ENCODE results near the gene SLC35B2.

SLC35B2 gene

GRCh38 chr6:44219053-44219814, 38.1 kb downstream of the SLC35B2 start:
- Histone ChIP-seq H3K27ac (replicated peaks; ENCODE audit: low read length) (peak overlapping the region; percentile 90), H2AK5ac (ENCODE audit: low read depth, low read length) (no peak overlapping the region), H3K9ac (ENCODE audit: low read depth, low read length, poor library complexity) (peak overlapping the region; percentile 75), H3K14ac (ENCODE audit: low read length) (no peak overlapping the region), H2BK5ac (ENCODE audit: low read length) (peak overlapping the region; percentile 91), H3K79me1 (ENCODE audit: low read depth, low read length) (peaks cover 4% of the 10 kb centered on the region), H3K18ac (ENCODE audit: low read length) (peak overlapping the region; percentile 97), H3K36me3 (replicated peaks in 1 of 2; ENCODE audit: control insufficient read depth in 2 of 2, insufficient read depth in 2 of 2, low read length in 2 of 2) (no peaks in the 10 kb centered on the region), H3K27me3 (ENCODE audit: control insufficient read depth in 3 of 3, insufficient read depth in 3 of 3, low read depth in 1 of 3, low read length in 3 of 3) (no peaks in the 10 kb centered on the region), H3K4me3 (ENCODE audit: low read length in 2 of 2) (peak overlapping the region; percentile 71 to 72), H3K4ac (ENCODE audit: low read length) (no peak overlapping the region), H2BK15ac (ENCODE audit: low read length) (peak overlapping the region; percentile 32), H4K8ac (ENCODE audit: low read depth, low read length) (no peak overlapping the region), H3K4me2 (ENCODE audit: insufficient read depth, low read length, poor library complexity, severe bottlenecking) (peak overlapping the region; percentile 65), H4K91ac (ENCODE audit: low read depth, low read length, poor library complexity) (peak overlapping the region; percentile 39), H2AFZ (ENCODE audit: low read length) (peak overlapping the region; percentile 99), H3K9me3 (replicated peaks in 1 of 2; ENCODE audit: control insufficient read depth in 2 of 2, insufficient read depth in 1 of 2, low read depth in 1 of 2, low read length in 2 of 2) (no peaks in the 10 kb centered on the region), H2BK12ac (ENCODE audit: low read length) (no peak overlapping the region), H2BK120ac (ENCODE audit: low read depth, low read length) (no peak overlapping the region), H3K23ac (ENCODE audit: low read depth, low read length, poor library complexity) (peak overlapping the region; percentile 87), H3K4me1 (ENCODE audit: control insufficient read depth in 2 of 2, insufficient read depth in 1 of 2, low read depth in 1 of 2, low read length in 2 of 2) (peaks cover 38 to 42% of the 10 kb centered on the region in 2 donors)
- no CpG with 5 or more reads among the region's 45 CpGs for WGBS, 2 donors (ENCODE audit: extremely low coverage in 2 of 2, insufficient read length in 2 of 2, insufficient replicate concordance in 1 of 2)
- peak; percentile 81 for DNase-seq (ENCODE audit: low spot score)

- Histone ChIP-seq H2AFZ (ENCODE audit: low read length) (no peak overlapping the region), H3K23ac (ENCODE audit: low read depth, low read length, poor library complexity) (peak overlapping the region; percentile 76), H2BK12ac (ENCODE audit: low read length) (peak overlapping the region; percentile 77), H3K4ac (ENCODE audit: low read length) (no peak overlapping the region), H3K27ac (replicated peaks; ENCODE audit: low read length) (peak overlapping the region; percentile 15), H2BK120ac (ENCODE audit: low read depth, low read length) (peak overlapping the region; percentile 51), H3K18ac (ENCODE audit: low read length) (peak overlapping the region; percentile 89), H3K4me1 (ENCODE audit: control insufficient read depth in 2 of 2, insufficient read depth in 1 of 2, low read depth in 1 of 2, low read length in 2 of 2) (peaks cover 32 to 35% of the 10 kb centered on the region in 2 donors), H2BK15ac (ENCODE audit: low read length) (peak overlapping the region; percentile 78), H2AK5ac (ENCODE audit: low read depth, low read length) (peak overlapping the region; percentile 44), H4K91ac (ENCODE audit: low read depth, low read length, poor library complexity) (no peak overlapping the region), H2BK5ac (ENCODE audit: low read length) (no peak overlapping the region), H4K8ac (ENCODE audit: low read depth, low read length) (peak overlapping the region; percentile 30), H3K9ac (ENCODE audit: low read depth, low read length, poor library complexity) (peak overlapping the region; percentile 78), H3K79me1 (ENCODE audit: low read depth, low read length) (peaks cover 4% of the 10 kb centered on the region), H3K4me2 (ENCODE audit: insufficient read depth, low read length, poor library complexity, severe bottlenecking) (no peak overlapping the region), H3K9me3 (replicated peaks in 1 of 2; ENCODE audit: control insufficient read depth in 2 of 2, insufficient read depth in 1 of 2, low read depth in 1 of 2, low read length in 2 of 2) (no peaks in the 10 kb centered on the region), H3K4me3 (ENCODE audit: low read length in 2 of 2) (no peak overlapping the region), H3K27me3 (ENCODE audit: control insufficient read depth in 3 of 3, insufficient read depth in 3 of 3, low read depth in 1 of 3, low read length in 3 of 3) (no peaks in the 10 kb centered on the region), H3K36me3 (replicated peaks in 1 of 2; ENCODE audit: control insufficient read depth in 2 of 2, insufficient read depth in 2 of 2, low read length in 2 of 2) (no peaks in the 10 kb centered on the region), H3K14ac (ENCODE audit: low read length) (peak overlapping the region; percentile 39)
- no peak for DNase-seq (ENCODE audit: low spot score)
- no CpG with 5 or more reads among the region's 16 CpGs for WGBS, 2 donors (ENCODE audit: extremely low coverage in 2 of 2, insufficient read length in 2 of 2, insufficient replicate concordance in 1 of 2)
Measured at GRCh38 chr6:44217332-44218143, 39.8 kb downstream of the SLC35B2 start.

GRCh38 chr6:44216677-44217331, 40.5 kb downstream of the SLC35B2 start, which contains the start of gene MYMX:
Gene MYMX, plus strand, starts transcription at chr6:44216926. Its CDS starts 546 bp downstream, at chr6:44217472.
- H2BK15ac ChIP-seq (ENCODE audit: low read length): peak within 1 kb of the TSS; percentile 78
- H2AFZ ChIP-seq (ENCODE audit: low read length): peak within 1 kb of the TSS; percentile 38
- H3K27ac ChIP-seq (replicated peaks; ENCODE audit: low read length): peak within 1 kb of the TSS; percentile 15
- H2BK120ac ChIP-seq (ENCODE audit: low read depth, low read length): peak within 1 kb of the TSS; percentile 51
- no peaks in the 10 kb centered on the region for H3K9me3 ChIP-seq (replicated peaks in 1 of 2; ENCODE audit: control insufficient read depth in 2 of 2, insufficient read depth in 1 of 2, low read depth in 1 of 2, low read length in 2 of 2)
- peak within 1 kb of the TSS; percentile 78 for H3K9ac ChIP-seq (ENCODE audit: low read depth, low read length, poor library complexity)
- H4K8ac ChIP-seq (ENCODE audit: low read depth, low read length): peak within 1 kb of the TSS; percentile 30
- no peak within 1 kb of the TSS for H2BK5ac ChIP-seq (ENCODE audit: low read length)
- H2BK12ac ChIP-seq (ENCODE audit: low read length): peak within 1 kb of the TSS; percentile 77
- no peaks in the 10 kb centered on the region for H3K36me3 ChIP-seq (replicated peaks in 1 of 2; ENCODE audit: control insufficient read depth in 2 of 2, insufficient read depth in 2 of 2, low read length in 2 of 2)
- DNase-seq (ENCODE audit: low spot score): no peak
- WGBS, 2 donors (ENCODE audit: extremely low coverage in 2 of 2, insufficient read length in 2 of 2, insufficient replicate concordance in 1 of 2): no CpG with 5 or more reads among the region's 7 CpGs
- no peak within 1 kb of the TSS for H3K4ac ChIP-seq (ENCODE audit: low read length)
- H3K4me2 ChIP-seq (ENCODE audit: insufficient read depth, low read length, poor library complexity, severe bottlenecking): peak within 1 kb of the TSS; percentile 40
- H3K14ac ChIP-seq (ENCODE audit: low read length): peak within 1 kb of the TSS; percentile 39
- no peak within 1 kb of the TSS for H4K91ac ChIP-seq (ENCODE audit: low read depth, low read length, poor library complexity)
- H3K18ac ChIP-seq (ENCODE audit: low read length): peak within 1 kb of the TSS; percentile 92
- peak within 1 kb of the TSS; percentile 76 for H3K23ac ChIP-seq (ENCODE audit: low read depth, low read length, poor library complexity)
- no peaks in the 10 kb centered on the region for H3K27me3 ChIP-seq (ENCODE audit: control insufficient read depth in 3 of 3, insufficient read depth in 3 of 3, low read depth in 1 of 3, low read length in 3 of 3)
- peaks cover 4% of the 10 kb centered on the region for H3K79me1 ChIP-seq (ENCODE audit: low read depth, low read length)
- peak within 1 kb of the TSS; percentile 73 for H2AK5ac ChIP-seq (ENCODE audit: low read depth, low read length)
- no peak within 1 kb of the TSS for H3K4me3 ChIP-seq (ENCODE audit: low read length in 2 of 2)
- H3K4me1 ChIP-seq (ENCODE audit: control insufficient read depth in 2 of 2, insufficient read depth in 1 of 2, low read depth in 1 of 2, low read length in 2 of 2): peaks cover 28 to 29% of the 10 kb centered on the region in 2 donors
